NCI-H510A (cell line): Measurements from ENCODE around the gene MAPK7.

Source experiments
- DNase-seq: peaks from one replicate; lab custom pipeline; 2025; lab: John Stamatoyannopoulos, UW

Gene MAPK7

DNA sequence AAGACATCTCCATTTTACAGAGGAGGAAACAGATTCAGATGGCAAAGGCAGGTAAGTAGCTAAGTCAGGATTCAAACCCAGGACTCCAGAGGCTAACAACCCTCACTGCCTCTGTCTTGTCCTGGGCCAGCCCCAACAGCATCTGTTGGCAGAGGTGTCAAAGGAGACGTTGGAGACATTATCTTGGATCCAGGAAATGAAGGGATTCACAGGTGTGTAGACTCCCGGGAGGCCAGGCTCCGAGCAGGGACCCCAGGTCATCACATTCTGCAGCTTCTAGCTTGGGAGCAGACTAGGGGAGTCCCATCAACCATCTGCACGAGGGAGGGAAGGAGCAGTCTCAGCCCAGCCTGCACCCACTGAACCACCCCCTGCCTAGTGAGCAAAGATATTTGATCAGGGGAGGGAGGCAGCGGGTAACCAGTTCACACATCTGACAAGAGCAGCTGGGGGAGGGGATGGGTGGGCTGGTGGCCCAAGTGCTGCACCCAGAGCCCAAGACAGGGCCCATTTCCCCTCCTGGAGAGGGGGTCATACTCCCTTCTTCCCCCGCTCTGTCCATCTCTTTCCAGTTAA, 14.8 kb upstream of the MAPK7 start:
- DNase-seq: no peak

- DNase-seq: no peak
Measured at GRCh38 chr17:19364699-19365498, 13.4 kb upstream of the MAPK7 start.

- DNase-seq: no peak
Measured at GRCh38 chr17:19365499-19365817, 12.8 kb upstream of the MAPK7 start.

GRCh38 chr17:19365833-19366636, 12.3 kb upstream of the MAPK7 start:
- DNase-seq: no peak

DNA sequence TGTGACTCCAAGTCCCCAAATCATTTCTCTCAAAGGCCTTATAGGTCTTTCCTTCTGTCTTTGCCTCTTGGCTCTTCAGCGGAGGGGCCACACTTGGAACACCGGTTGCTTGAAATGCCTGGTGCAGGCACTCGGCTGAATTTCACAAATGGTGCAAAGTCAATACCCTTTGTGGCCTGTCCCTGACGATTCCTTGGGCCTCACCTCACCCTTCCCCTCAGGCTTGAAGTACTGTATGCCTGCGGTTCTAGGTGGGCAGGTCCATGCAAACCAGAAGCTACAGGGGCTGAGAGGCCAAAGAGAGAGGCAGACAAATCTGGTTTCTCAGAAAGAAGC, 11.7 kb upstream of the MAPK7 start:
- no peak for DNase-seq

- no peak for DNase-seq
Measured at GRCh38 chr17:19368229-19368628, 10.1 kb upstream of the MAPK7 start.

DNA sequence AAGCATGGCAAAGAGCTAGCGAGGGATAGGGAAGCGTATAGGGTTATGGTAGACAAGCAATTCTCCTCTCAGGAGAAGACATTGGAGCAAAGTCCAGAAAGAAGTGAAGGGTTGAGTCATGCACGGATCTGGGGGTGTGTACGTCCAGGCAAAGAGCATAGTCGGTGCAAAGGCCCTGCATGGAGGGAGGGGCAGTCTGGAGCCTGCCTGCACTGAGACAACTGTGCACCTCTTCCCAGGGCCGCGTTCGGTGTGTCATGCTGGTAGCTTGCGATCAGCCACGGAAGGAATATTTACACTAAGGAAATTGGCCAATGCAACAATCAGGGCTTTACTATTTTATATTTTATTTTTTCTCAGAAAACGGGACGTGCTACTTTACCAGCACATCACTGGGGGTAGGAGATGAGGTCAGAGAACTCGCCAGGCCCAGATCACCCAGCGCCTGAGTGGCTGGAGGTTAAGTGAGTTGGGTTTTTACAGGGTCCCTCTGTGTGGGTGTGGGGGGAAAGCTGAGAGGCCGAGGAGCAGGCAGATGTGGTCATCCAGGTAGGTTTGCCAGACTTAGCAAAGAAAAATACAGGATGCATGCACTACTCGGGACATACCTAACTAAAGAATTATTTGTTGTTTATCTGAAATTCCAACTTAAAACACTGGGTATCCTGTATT, 9.1 kb upstream of the MAPK7 start:
- no peak for DNase-seq

- DNase-seq: no peak
Measured at GRCh38 chr17:19369846-19370492, 8.3 kb upstream of the MAPK7 start.

GRCh38 chr17:19370493-19370960, 7.8 kb upstream of the MAPK7 start:
- DNase-seq: peak; percentile 32

- DNase-seq: no peak
Measured at GRCh38 chr17:19371259-19372010, 6.9 kb upstream of the MAPK7 start.

DNA sequence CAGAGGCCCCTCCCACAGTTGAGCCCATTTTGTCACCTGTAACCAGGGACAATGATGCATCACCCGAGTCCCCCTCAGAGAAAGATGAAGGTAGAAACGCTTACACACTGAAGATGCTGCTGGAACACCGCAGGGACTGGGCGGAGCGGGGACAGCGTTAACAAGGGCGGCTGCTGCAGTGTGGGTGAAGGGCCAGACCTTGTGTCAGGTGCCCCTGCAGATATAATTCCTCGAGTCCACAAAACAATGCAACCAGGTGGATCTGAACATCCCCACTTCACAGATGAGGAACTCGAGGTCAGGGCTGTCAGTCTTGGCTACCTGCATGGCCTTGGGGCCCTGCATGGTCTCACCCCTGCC, 6.3 kb upstream of the MAPK7 start:
- no peak for DNase-seq

GRCh38 chr17:19372439-19372838, 5.9 kb upstream of the MAPK7 start:
- DNase-seq: no peak

DNA sequence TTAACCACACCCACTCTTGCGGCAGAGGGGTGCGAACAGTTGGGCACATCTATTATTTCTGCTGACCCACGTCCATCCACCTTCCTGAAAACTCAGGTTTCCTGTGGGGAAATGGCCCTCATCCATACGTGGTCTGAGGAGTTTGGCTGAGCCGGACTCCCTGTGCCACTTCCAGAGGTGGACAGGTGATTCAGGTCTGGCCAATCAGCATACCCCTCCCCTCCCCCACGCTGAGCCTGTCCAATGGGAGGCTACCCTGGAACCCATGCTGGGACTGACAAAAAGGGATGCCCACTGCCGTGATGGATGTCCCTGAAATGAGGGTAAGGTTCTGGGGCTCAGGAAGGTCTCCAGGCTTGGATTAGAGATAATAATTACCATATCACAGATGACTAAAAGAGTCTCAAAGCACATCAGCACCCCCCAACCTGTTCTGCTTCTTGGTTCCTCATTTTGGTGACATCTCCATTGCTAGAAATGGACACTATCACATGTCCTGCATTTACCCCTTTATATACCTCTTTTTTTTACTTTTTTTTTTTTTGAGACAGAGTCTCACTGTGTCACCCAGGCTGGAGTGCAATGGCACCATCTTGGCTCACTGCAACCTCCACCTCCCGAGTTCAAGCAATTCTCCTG, 5.3 kb upstream of the MAPK7 start:
- DNase-seq: no peak

- no peak for DNase-seq
Measured at GRCh38 chr17:19374136-19374535, 4.2 kb upstream of the MAPK7 start.

GRCh38 chr17:19375732-19376131, 2.6 kb upstream of the MAPK7 start:
- no peak for DNase-seq

- peak; percentile 36 for DNase-seq
Measured at GRCh38 chr17:19376811-19377210, 1.5 kb upstream of the MAPK7 start.

GRCh38 chr17:19377602-19378415, 489 bp upstream of the MAPK7 start:
- DNase-seq: peak; percentile 99

DNA sequence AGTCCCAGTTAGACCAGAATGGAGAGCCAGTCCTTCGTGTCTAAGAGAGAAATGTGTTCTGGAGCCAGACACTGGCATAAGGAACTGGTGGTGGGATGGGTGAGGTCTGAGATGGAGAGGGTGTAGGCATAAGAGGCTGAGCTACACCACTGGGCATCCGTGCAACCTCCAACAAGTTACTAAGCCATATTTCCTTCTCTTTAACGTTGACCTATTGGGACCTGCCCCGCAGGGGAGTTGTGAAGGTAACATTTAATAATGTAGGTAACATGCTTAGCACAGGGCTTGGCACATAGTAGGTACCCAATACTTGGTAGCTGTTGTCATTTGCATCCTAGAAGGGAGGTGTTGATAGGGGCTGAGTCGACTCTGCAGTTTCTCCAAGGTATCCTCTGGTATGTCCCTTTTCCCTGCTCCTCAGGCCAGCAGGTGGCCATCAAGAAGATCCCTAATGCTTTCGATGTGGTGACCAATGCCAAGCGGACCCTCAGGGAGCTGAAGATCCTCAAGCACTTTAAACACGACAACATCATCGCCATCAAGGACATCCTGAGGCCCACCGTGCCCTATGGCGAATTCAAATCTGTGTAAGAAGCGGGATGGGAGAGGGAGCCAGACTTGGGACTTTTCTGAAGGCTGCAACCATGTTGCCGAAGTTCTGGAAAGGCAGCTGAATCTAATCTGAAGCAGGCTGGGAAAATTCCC, 1.2 kb downstream of the MAPK7 start:
- no peak for DNase-seq
